ENCODE measurements around the gene CLCN3.

DNA sequence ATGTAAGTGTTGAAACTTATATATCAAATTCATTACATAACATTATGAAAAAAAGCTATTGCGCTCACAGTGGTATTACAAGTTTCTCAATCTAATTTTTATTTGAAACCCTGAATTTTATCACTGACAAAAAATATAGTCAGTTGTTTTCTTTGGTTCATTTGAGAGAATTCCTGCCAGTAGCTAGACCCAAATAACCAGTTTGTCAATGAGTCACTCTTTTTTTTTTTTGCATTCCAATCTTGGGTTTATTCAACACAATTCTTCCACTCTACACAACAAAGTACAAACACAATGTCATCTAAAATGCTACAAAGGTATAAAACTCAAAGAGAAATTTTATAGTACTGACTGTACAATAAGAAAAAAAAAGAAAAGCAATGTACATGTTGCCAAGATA lies 124.2 kb downstream of the CLCN3 start:
- TF ChIP-seq, protein P1, sequence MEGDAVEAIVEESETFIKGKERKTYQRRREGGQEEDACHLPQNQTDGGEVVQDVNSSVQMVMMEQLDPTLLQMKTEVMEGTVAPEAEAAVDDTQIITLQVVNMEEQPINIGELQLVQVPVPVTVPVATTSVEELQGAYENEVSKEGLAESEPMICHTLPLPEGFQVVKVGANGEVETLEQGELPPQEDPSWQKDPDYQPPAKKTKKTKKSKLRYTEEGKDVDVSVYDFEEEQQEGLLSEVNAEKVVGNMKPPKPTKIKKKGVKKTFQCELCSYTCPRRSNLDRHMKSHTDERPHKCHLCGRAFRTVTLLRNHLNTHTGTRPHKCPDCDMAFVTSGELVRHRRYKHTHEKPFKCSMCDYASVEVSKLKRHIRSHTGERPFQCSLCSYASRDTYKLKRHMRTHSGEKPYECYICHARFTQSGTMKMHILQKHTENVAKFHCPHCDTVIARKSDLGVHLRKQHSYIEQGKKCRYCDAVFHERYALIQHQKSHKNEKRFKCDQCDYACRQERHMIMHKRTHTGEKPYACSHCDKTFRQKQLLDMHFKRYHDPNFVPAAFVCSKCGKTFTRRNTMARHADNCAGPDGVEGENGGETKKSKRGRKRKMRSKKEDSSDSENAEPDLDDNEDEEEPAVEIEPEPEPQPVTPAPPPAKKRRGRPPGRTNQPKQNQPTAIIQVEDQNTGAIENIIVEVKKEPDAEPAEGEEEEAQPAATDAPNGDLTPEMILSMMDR (IDR thresholded peaks at IDR 0.05; ENCODE audit: low read length): no peak
- TF ChIP-seq EZH2 (IDR thresholded peaks at IDR 0.05; ENCODE audit: borderline replicate concordance, low read length): no peak
